HepG2 (cell line): ENCODE measurements around the gene EPB41L2. TPM values are rescaled to one million over a fixed set of nuclear protein-coding genes. Genes with fewer than 3 reads are reported as not detected.
A peak's percentile ranks its signal among the peaks of the same experiment; 100 is the strongest.

Experiments
- ARHGAP35 ChIP-seq: sonication (generic); formaldehyde crosslinking; IDR thresholded peaks from 2 replicates; pipeline ENCODE4 v1.9.0; 2022; ENCODE audit warnings: mild to moderate bottlenecking, inconsistent platforms, moderate library complexity, missing genetic modification reagents, borderline replicate concordance
- ATF1 ChIP-seq: IDR thresholded peaks from 2 replicates; pipeline ENCODE4 v1.6.1; 2016; ENCODE audit warnings: mild to moderate bottlenecking, control low read depth
- MXD4 ChIP-seq: IDR thresholded peaks from 2 replicates; pipeline ENCODE4 v1.6.1; 2016; ENCODE audit warnings: mild to moderate bottlenecking, missing biosample characterization, missing genetic modification reagents
- MYNN ChIP-seq: sonication (generic); formaldehyde crosslinking; IDR thresholded peaks from 2 replicates; pipeline ENCODE4 v1.4.0; 2020; ENCODE audit warnings: mild to moderate bottlenecking, low read depth, missing genetic modification reagents
- NBN ChIP-seq: fragments of 450-650 bp; conservative IDR thresholded peaks from 2 replicates; pipeline ENCODE4 v1.6.1; 2017
- NFIB ChIP-seq: sonication (generic); formaldehyde crosslinking; IDR thresholded peaks from 2 replicates; pipeline ENCODE4 v1.9.0; 2021; ENCODE audit warnings: missing genetic modification reagents, mild to moderate bottlenecking, borderline replicate concordance
- PHF20 ChIP-seq: sonication (generic); formaldehyde crosslinking; IDR thresholded peaks from 2 replicates; pipeline ENCODE4 v1.5.0; 2020; ENCODE audit warnings: mild to moderate bottlenecking, missing genetic modification reagents
- SP1 ChIP-seq, 2 experiments: fragments of 450-650 bp in 1 of 2; sonication (generic) in 1 of 2; formaldehyde crosslinking in 1 of 2; IDR thresholded peaks; 2 replicates each; pipeline versions ENCODE4 v1.4.0 to v1.6.1; 2016 to 2020; ENCODE audit warnings: missing genetic modification reagents in 1 of 2
- TBX3 ChIP-seq: fragments of 450-650 bp; IDR thresholded peaks from 2 replicates; pipeline ENCODE4 v1.6.1; 2017; ENCODE audit warnings: antibody characterized with exemption, mild to moderate bottlenecking, inconsistent platforms, borderline replicate concordance
- TCF7 ChIP-seq: sonication (generic); IDR thresholded peaks from 2 replicates; pipeline ENCODE4 v1.6.1; 2016; ENCODE audit warnings: antibody characterized with exemption, low read depth
- TEF ChIP-seq: sonication (generic); formaldehyde crosslinking; IDR thresholded peaks from 2 replicates; pipeline ENCODE4 v1.5.0; 2020; ENCODE audit warnings: missing genetic modification reagents
- THYN1 ChIP-seq: sonication (generic); formaldehyde crosslinking; IDR thresholded peaks from 2 replicates; pipeline ENCODE4 v1.8.1; 2023; ENCODE audit warnings: low read depth, mild to moderate bottlenecking, moderate library complexity, missing genetic modification reagents, borderline replicate concordance
- ZNF101 ChIP-seq: sonication (generic); formaldehyde crosslinking; IDR thresholded peaks from 2 replicates; pipeline ENCODE4 v1.4.0; 2020; ENCODE audit warnings: mild to moderate bottlenecking, low read depth, missing genetic modification reagents, borderline replicate concordance
- ZNF207 ChIP-seq: fragments of 450-650 bp; IDR thresholded peaks from 2 replicates; pipeline ENCODE4 v1.6.1; 2016; ENCODE audit warnings: antibody characterized with exemption, borderline replicate concordance
- ZNF235 ChIP-seq: sonication (generic); formaldehyde crosslinking; IDR thresholded peaks from 2 replicates; pipeline ENCODE4 v1.8.1; 2023; ENCODE audit warnings: mild to moderate bottlenecking, missing genetic modification reagents, borderline replicate concordance
- ZNF280B ChIP-seq: sonication (generic); formaldehyde crosslinking; IDR thresholded peaks from 2 replicates; pipeline ENCODE4 v1.5.0; 2020; ENCODE audit warnings: missing genetic modification reagents, mild to moderate bottlenecking, borderline replicate concordance
- polyA plus RNA-seq, 8 experiments: library from polyadenylated mRNA; depleted of rRNA in 3 of 8; stranded (reverse) in 7 of 8; unstranded in 1 of 8; fragments of >200 nt; fragmentation: Illumina TruSeq in 4 of 8; extraction: Trizol in 4 of 8; gene quantifications; 2 replicates each; pipeline versions ENCODE4 v1.2.1 to v1.2.3, GENCODE V29; 2011 to 2016; ENCODE audit warnings: low read depth in 4 of 8, missing spikeins in 1 of 8, mixed read lengths in 1 of 8; ENCODE audit not compliant: insufficient read depth in 1 of 8
- total RNA-seq, 5 experiments: library from RNA; depleted of rRNA; stranded (reverse); fragments of >200 nt; fragmentation: Illumina TruSeq; extraction: Trizol; gene quantifications; 2 replicates each; pipeline ENCODE4 v1.2.3, GENCODE V29; 2016; ENCODE audit warnings: low read depth in 1 of 5
- TF ChIP-seq, protein P1 (sequence below): sonication (generic); formaldehyde crosslinking; IDR thresholded peaks from 2 replicates; pipeline ENCODE4 v1.4.0; 2020; ENCODE audit warnings: mild to moderate bottlenecking, missing genetic modification reagents, borderline replicate concordance
- TF ChIP-seq, protein P2 (sequence below): sonication (generic); formaldehyde crosslinking; conservative IDR thresholded peaks from 2 replicates; pipeline ENCODE4 v1.4.0; 2020; ENCODE audit warnings: mild to moderate bottlenecking, missing genetic modification reagents, moderate library complexity

EPB41L2 gene
- total and polyA plus RNA-seq, 2 of the 13 experiments (the other 11 are each of a cell fraction or from before 2014, with no cell fraction given): 41.7 to 56.4 TPM

DNA sequence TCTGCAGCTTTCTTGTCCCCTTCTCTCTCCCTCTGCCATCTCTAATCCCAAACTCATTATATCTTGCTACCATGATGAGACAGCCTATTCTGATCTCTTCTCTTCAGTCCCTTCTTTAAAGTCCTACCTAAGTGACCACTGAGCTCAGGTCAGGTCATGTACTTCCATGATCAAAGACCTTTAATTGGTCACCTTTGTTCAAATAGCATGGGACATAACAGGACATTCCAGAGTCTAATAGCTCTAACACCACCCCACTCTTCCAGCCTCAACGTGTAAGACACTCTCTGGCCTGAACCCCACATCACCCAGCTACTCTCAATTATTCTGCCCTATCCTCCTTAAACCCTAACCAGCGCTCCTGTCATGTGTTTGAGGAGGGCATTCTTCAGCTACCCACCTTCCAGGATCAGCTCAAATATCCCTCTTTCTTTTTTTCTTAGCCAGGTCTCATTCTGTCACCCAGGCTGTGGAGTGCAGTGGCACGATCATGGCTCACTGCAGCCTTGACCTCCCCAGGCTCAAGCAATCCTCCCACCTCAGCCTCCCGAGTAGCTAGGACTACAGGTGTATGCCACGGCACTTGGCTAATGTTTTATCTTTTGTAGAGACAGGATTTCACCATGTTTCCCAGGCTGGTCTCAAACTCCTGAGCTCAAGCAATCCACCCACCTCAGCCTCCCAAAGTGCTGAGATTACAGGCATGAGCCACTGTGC is 237.9 kb downstream of the EPB41L2 start (continued):
- TF ChIP-seq, protein P1, sequence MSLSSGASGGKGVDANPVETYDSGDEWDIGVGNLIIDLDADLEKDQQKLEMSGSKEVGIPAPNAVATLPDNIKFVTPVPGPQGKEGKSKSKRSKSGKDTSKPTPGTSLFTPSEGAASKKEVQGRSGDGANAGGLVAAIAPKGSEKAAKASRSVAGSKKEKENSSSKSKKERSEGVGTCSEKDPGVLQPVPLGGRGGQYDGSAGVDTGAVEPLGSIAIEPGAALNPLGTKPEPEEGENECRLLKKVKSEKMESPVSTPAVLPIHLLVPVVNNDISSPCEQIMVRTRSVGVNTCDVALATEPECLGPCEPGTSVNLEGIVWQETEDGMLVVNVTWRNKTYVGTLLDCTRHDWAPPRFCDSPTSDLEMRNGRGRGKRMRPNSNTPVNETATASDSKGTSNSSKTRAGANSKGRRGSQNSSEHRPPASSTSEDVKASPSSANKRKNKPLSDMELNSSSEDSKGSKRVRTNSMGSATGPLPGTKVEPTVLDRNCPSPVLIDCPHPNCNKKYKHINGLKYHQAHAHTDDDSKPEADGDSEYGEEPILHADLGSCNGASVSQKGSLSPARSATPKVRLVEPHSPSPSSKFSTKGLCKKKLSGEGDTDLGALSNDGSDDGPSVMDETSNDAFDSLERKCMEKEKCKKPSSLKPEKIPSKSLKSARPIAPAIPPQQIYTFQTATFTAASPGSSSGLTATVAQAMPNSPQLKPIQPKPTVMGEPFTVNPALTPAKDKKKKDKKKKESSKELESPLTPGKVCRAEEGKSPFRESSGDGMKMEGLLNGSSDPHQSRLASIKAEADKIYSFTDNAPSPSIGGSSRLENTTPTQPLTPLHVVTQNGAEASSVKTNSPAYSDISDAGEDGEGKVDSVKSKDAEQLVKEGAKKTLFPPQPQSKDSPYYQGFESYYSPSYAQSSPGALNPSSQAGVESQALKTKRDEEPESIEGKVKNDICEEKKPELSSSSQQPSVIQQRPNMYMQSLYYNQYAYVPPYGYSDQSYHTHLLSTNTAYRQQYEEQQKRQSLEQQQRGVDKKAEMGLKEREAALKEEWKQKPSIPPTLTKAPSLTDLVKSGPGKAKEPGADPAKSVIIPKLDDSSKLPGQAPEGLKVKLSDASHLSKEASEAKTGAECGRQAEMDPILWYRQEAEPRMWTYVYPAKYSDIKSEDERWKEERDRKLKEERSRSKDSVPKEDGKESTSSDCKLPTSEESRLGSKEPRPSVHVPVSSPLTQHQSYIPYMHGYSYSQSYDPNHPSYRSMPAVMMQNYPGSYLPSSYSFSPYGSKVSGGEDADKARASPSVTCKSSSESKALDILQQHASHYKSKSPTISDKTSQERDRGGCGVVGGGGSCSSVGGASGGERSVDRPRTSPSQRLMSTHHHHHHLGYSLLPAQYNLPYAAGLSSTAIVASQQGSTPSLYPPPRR (CRISPR knock-in tag): no peak
- TF ChIP-seq ATF1 (CRISPR knock-in tag) (0 out of 2 replicates have a peak, but pooled peaks have one; percentile 14), SP1 (IDR thresholded peaks at IDR 0.05) (no peak), SP1 (CRISPR knock-in tag; IDR thresholded peaks at IDR 0.05) (no peak), ZNF101 (CRISPR knock-in tag) (no peak), TBX3 (peak; percentile 61; the same call in 1 of the 2 replicates), NFIB (0 out of 2 replicates have a peak, but pooled peaks have one; percentile 78), ZNF235 (no peak), ZNF207 (no peak), PHF20 (CRISPR knock-in tag) (no peak), TEF (no peak), MYNN (CRISPR knock-in tag) (no peak), NBN (no peak), MXD4 (CRISPR knock-in tag) (no peak), ZNF280B (CRISPR knock-in tag) (no peak), TCF7 (peak; percentile 48), THYN1 (CRISPR knock-in tag) (no peak), ARHGAP35 (CRISPR knock-in tag) (no peak)
- TF ChIP-seq, protein P2, sequence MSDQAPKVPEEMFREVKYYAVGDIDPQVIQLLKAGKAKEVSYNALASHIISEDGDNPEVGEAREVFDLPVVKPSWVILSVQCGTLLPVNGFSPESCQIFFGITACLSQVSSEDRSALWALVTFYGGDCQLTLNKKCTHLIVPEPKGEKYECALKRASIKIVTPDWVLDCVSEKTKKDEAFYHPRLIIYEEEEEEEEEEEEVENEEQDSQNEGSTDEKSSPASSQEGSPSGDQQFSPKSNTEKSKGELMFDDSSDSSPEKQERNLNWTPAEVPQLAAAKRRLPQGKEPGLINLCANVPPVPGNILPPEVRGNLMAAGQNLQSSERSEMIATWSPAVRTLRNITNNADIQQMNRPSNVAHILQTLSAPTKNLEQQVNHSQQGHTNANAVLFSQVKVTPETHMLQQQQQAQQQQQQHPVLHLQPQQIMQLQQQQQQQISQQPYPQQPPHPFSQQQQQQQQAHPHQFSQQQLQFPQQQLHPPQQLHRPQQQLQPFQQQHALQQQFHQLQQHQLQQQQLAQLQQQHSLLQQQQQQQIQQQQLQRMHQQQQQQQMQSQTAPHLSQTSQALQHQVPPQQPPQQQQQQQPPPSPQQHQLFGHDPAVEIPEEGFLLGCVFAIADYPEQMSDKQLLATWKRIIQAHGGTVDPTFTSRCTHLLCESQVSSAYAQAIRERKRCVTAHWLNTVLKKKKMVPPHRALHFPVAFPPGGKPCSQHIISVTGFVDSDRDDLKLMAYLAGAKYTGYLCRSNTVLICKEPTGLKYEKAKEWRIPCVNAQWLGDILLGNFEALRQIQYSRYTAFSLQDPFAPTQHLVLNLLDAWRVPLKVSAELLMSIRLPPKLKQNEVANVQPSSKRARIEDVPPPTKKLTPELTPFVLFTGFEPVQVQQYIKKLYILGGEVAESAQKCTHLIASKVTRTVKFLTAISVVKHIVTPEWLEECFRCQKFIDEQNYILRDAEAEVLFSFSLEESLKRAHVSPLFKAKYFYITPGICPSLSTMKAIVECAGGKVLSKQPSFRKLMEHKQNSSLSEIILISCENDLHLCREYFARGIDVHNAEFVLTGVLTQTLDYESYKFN (CRISPR knock-in tag): peak; percentile 51; the same call in 1 of the 2 replicates
